GM12872 (cell line): Measurements from ENCODE around the gene B4GALNT2.

Experiments
- CTCF ChIP-seq: IDR thresholded peaks from 3 replicates; pipeline ENCODE4 v1.5.1; 2011; ENCODE audit warnings: low read depth, mild to moderate bottlenecking, low read length, moderate library complexity; ENCODE audit not compliant: insufficient read depth

The B4GALNT2 gene

GRCh38 chr17:49132699-49133364 is at the start of gene B4GALNT2:
B4GALNT2 (plus strand) TSS chr17:49132769; CDS start chr17:49132793, 24 bp downstream.
- no peak for TF ChIP-seq CTCF

- TF ChIP-seq CTCF: no peak
Measured at GRCh38 chr17:49085565-49086315, 46.8 kb upstream of the B4GALNT2 start.

GRCh38 chr17:49086316-49086605 is 46.3 kb upstream of the B4GALNT2 start:
- no peak for TF ChIP-seq CTCF

- TF ChIP-seq CTCF: no peak
Measured at GRCh38 chr17:49086649-49087048, 45.9 kb upstream of the B4GALNT2 start.

GRCh38 chr17:49089094-49089493 is 43.5 kb upstream of the B4GALNT2 start:
- TF ChIP-seq CTCF: no peak

GRCh38 chr17:49090878-49091594 is 41.5 kb upstream of the B4GALNT2 start:
- TF ChIP-seq CTCF: no peak

- TF ChIP-seq CTCF: no peak
Measured at GRCh38 chr17:49093131-49093530, 39.4 kb upstream of the B4GALNT2 start.
